Right kidney (tissue), 1 donor: ENCODE results near the gene SOX6.

ENCODE experiments used
- DNase-seq: peaks from one replicate; pipeline ENCODE4 v3.0.0-alpha.2; 2016

Gene SOX6

DNA sequence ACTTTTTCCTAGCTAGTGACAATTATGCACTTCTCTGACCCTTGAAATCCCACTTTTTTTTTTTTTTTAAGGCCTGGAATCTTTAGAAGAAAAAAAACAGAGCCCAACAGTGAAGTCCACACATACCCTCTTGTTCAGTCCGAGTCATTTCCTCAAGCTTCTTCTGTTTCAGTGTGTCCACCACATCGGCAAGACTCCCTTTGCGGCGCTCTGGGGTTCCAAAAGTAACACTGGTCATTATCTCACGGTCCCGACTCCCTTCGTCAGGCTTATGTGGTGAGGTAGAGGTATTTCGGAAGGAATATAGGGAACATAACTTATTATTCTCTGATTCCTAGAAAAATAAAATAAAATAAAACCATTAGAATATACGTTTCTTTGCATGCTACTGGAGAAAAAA, 38.0 kb downstream of the SOX6 start:
- no peak for DNase-seq

DNA sequence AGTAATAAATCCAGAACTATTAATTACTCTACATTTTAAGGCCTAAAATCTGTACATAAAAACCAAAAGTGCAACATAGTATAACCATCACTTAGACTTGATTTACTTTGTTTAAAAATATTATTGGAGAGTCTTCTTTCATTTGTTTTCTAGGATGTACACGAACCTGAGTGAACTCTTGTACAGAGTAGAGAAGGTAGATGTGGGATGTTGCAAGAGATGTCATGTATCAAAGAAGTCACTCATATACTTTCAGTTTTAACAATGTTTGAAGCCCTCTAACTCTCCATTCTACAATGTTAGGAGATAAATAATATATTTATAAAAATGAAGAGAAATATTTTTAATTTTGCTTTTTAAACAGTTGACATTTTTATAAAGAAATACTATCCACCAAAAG, 38.6 kb downstream of the SOX6 start:
- DNase-seq = no peak

GRCh38 chr11:16313846-16314245, 42.5 kb downstream of the SOX6 start:
- DNase-seq = no peak

DNA sequence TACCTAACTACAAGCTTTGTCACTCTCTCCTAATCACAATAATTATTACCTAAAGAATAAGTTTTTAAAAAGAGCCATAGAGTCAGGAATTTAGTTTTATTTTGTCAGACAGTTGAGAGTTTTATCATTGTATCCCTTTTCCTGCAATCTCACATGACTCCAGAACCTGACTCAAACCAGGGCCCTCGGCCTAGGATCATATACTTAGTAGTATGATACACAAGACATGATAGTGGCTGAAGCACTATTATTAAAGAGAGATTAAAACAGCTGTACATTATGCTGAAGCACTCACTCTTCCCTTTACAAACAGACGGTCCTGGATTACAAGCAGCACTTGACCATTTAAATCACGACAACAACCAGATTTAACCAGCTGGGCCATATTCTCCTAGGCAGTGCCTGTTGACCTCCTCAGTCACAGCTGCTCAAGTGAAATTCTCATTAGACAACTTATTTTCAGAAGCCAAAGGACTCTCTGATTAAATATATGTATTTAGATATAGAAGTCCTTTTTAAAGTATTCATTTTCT, 44.0 kb downstream of the SOX6 start:
- no peak for DNase-seq

DNA sequence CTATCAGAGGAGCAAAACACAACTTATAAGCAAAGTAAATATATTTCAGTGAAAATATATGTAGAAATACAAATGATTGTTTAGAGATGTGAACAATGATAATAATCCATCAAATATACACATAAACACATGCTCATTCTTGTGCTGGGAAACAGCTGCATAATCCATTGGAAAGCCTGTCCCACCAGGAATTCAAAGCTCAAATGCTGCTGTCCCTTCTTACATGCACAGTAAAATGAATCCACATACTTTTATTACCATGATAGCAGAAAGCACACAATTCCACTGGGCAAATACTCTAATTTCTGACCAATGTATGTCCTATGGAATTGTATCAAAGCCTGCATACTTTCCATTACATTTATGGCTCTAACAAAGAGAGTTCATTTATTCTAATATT, 44.5 kb downstream of the SOX6 start:
- no peak for DNase-seq

GRCh38 chr11:16310943-16311342, 45.4 kb downstream of the SOX6 start:
- no peak for DNase-seq

DNA sequence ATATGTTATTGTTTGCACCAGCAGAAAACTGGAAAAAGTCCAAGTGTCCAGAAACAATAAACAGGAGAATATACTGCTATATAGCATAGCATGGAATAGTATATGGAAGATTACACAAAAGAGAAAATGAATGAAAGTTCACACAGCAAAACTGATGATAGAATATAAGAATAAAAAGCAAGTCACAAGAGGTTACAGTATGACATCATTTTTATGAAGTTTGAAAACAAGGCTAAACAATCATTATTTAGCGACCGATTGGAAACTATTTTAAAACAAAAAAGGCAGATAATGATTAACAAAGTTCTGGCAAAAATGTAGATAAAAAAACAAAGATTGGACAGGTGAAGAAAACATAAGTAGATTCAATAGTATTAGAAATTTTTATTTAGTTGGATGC, 47.1 kb downstream of the SOX6 start:
- no peak for DNase-seq

GRCh38 chr11:16301462-16301861, 54.9 kb downstream of the SOX6 start:
- DNase-seq = no peak

DNA sequence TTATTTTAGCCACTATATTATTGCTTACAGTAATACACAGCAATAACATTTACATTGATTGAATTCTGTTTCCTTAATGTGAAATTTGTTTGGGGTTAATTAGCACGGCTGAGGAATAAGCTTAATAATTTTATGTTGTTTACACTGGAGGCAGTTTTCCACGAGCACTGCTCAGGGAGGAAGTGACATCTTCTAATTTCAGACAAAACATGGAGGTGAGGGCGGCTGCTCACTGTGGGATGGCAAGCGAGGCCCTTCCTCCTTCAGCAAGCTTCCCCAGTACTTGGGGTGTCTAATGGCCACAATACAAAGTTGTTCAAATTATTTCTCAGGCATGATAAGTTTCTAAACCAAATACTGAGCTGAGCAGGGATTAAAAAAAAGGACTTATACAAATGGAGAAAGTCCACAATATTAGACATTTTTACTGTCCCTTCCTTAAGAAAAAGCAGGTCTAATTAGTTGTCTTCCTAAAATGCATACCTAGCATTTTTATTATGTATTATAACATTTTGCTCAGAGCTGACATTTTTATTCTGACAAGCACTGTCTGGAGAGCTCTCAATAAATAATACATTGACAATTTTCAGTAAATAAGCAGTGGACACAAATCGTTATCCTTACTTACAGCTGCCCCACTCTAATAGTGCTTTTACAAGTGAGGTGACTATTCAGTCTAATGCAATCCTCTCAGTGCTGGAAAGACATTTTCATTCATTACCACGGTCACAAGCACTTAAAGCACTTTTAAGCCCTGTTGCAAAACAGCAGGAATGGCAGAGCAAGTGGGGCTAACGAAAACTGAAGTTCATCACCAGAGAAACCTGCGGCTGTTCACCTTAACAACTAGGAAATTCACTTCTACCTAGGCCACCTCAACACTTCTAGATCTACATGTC, 56.2 kb downstream of the SOX6 start:
- DNase-seq = no peak

DNA sequence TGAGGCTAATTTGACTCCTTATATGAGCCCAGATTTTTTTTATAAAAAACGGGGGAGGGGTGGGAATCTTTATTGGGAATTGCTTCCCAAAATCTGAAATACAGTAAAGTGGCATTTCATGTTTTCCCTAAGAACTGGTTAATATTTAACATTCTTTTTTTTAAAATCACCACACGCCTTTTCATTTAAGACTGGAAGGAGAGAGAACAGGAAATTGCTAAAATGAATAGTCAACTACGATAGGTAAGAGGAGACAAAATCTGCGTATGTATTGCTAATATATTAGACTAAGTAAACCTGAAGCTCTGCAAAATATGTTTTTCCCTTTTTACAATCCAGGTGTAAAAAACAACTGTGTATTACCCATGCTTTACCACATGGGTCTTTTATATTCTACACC, 57.0 kb downstream of the SOX6 start:
- DNase-seq = no peak

DNA sequence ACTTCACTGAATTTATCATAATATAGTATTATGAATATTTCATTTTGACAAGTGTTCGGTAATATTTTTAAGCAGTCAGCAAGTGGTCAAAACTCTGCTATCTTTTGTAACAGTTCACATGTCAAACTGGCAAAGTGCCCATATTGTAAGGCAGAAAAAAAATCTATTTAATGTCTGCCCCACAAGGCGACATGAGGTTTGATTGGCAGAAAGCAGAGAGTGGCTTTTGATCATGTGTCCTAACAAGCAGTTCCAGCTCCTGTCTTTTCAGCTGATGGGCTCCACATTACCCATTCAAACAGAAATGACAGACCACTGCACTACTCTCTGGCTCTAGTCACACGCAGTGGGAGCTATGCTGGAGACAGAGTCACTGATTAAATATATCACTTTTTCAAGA, 59.0 kb downstream of the SOX6 start:
- DNase-seq = no peak

GRCh38 chr11:16296273-16296672, 60.1 kb downstream of the SOX6 start:
- DNase-seq = no peak

- no peak for DNase-seq
Measured at GRCh38 chr11:16295592-16295991, 60.8 kb downstream of the SOX6 start.

GRCh38 chr11:16293204-16293681, 63.1 kb downstream of the SOX6 start:
- DNase-seq = no peak

DNA sequence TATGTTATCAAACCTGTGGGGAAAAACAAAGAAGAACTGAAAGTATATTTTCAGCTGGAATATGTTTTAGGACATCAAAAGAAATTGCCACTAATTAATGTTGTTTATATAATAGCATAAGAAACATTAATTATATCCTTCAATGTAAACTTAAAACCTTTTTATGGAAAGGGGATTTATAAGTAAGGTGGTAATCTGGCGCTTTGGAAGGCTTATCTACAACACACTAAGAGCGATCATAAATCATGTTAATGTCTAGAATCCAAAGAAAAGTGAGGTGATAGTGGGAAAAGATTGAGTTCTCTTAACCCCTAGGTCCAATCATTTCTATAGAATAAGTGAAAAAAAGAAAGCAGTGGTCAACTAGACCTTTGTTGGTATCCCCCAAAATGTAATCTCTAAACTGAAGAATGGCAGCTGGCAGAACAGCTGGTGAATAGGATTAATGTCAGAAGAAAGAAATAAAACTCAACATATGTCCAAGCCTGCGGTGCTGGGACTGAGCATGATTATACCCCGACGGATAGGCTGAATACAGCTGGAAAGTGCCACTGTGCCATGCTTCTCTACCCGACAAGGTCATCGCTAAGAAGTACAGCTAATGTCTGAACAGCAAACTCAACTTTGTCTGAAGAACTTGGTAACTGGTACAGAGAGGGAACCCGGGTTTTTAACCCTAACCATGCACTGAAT, 64.0 kb downstream of the SOX6 start:
- no peak for DNase-seq

DNA sequence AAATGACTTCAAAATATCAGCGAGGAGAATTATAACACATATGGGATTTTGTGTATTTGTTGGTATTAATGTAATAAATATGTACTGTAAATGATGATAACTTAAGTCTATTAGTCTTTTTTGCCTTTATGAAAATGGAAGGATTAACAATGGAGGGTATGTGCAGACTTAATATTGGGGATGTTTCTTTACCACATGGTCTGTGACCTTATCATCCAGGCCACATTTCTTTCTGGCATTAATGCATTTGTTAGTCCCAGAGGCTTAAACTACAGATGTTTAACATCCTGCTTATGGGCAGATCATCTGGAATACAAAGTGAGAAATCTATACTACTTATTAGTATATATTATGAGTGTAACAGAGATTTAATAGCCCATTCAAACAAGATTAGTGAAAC, 64.6 kb downstream of the SOX6 start:
- no peak for DNase-seq

DNA sequence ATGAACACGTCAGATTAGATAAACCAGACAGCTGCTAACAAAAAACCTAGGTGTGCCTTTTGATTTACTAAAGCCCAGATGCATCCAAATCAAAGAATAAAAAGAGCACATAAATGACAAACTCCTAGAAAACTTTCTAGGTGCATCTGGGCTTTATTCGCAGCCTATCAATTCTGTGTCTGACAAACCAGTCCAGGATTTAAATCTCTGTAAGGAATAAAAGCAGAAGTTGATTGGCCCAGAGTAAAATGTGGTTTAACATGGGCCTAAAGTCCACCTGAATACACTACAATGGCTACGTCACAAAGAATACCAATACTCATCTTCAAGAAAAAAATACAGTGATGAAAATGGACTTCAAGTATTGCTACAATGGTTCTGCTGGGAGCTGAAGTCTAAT, 66.8 kb downstream of the SOX6 start:
- DNase-seq = no peak

DNA sequence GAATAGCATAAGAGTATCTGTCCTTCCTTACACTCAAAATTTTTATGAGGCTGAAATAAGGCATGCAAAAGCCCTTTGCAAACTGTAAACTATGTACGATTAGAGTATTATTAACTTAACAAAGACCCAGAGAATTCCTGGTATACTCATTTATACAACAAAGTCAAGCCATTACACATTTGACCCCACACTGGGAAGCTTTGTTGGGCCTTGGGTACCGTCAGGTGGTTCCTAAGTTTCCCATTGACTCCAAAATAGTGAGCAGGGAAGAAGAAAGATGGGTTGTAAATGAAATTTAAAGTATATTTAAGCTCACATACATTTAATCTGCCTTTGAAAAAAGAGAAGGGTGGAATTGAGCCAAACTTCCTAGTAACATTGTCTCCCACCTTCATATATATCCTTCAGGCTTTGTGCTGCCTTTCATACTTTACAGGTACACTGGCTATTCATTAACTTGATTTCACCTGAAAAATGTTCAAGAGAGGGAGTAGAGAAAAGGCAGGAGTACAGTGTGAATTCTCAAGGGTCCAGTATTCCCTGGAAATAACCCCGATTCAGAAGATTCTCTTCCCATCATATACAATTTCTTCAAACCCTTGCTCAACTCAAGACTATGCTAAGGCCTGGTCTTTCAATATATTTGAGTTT, 68.6 kb downstream of the SOX6 start:
- no peak for DNase-seq

- no peak for DNase-seq
Measured at GRCh38 chr11:16286095-16286494, 70.3 kb downstream of the SOX6 start.

DNA sequence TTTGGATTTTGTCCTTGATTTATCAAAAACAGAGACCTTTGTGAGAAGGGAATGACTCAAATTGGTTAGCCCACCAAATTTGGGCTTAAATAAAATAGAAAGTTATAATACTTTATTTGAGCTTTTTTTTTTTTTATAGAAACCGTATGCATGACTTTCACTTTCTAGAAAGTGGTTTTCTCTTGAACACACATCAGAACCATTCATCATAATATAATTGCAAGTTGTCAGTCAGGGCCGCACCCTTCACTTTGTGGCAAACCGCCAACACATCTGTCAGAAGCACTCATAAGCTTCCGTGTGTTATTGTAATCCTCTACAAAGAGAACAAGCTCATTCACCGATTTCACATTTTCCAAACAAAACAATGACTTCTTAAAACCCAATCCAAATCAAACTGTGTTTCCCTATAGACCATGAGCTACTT, 76.1 kb downstream of the SOX6 start:
- no peak for DNase-seq

DNA sequence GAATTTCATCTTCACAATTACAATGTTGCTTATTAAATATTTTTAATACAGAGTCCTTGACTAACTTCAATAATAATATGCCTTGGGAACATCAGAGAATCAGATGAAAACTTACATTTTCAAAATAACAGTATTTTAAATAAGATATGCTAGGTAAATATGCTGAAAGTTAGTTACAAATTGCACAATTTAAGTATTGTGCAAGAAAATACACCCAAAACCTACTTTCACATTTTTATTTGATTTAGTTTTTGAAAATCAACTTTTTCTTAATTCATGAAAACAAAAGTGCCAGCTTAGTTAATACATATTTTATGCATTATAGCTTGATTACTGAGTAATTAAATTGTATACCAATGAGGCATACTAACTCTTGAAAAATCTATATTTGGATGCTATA, 76.8 kb downstream of the SOX6 start:
- no peak for DNase-seq

DNA sequence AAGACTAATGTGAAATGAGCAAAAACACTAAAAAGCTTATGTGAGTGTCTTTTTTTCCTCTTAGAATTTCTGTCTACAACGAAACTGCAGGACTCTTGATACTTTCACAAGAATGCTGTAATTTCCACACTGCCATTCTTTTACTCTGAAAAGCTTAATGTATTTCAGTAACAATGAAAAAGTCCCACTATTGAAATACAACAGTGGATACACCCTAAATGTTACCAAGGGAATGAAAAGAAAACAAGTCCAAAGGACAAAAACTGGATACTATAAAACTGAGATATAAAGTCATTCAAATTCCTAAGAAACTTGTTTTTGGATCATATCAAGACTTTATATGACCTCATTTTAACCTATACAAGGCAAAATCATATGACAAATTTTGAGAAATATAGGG, 77.4 kb downstream of the SOX6 start:
- DNase-seq = no peak

DNA sequence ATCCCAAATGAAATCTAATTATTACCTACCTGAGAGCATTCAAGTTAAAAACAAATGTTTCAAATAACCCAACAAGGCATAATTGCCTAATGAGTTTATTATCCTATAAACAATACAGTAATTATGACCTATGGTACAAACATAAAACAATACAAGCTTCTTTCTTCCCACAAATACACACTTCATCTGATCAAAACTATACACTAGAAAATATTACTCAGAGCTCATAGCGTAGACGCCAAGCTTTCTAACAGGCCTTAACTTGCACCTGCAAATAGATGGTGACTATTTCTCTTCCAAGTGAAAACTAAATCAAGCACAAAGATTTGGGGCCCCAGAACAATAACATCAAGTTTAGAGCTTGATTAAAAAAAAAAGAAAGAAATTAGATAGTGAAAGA, 78.1 kb downstream of the SOX6 start:
- DNase-seq = no peak
